Body of pancreas (tissue), 4 donors: Measurements from ENCODE around the gene AGAP1. TPM values are rescaled to one million over a fixed set of nuclear protein-coding genes. Genes with fewer than 3 reads are reported as not detected.

ENCODE experiments used
- ATAC-seq: fragments of 150-250 bp; one replicate; pipeline ENCODE4 v1.9.1; 2016
- DNase-seq, 4 donors: peaks; one replicate each; pipeline ENCODE4 v3.0.0-alpha.2; 2019
- H3K27ac ChIP-seq, 4 donors: fragments of 200-600 bp; sonication (generic); 1 replicate in 3 of 4; 2 replicates in 1 of 4; pipeline versions ENCODE4 v1.5.1 to v1.6.1; 2016 to 2019; ENCODE audit warnings: mild to moderate bottlenecking in 1 of 4, mixed read lengths in 1 of 4, moderate library complexity in 1 of 4
- H3K27me3 ChIP-seq, 2 donors: fragments of 200-600 bp; sonication (generic); one replicate each; pipeline ENCODE4 v1.6.0; 2016; ENCODE audit warnings: mild to moderate bottlenecking in 1 of 2
- H3K36me3 ChIP-seq, 2 donors: fragments of 200-600 bp; sonication (generic); replicated peaks in 1 of 2; 2 replicates each; pipeline ENCODE4 v1.5.1; 2016; ENCODE audit warnings: low read depth in 2 of 2; ENCODE audit not compliant: insufficient read depth in 1 of 2
- H3K4me1 ChIP-seq: fragments of 200-600 bp; sonication (generic); one replicate; pipeline ENCODE4 v1.6.0; 2016
- H3K4me3 ChIP-seq, 2 donors: fragments of 200-600 bp; sonication (generic); 1 replicate in 1 of 2; 2 replicates in 1 of 2; pipeline ENCODE4 v1.5.1; 2016 to 2019
- H3K9me3 ChIP-seq, 3 donors: fragments of 200-600 bp; sonication (generic); 1 replicate in 2 of 3; 2 replicates in 1 of 3; pipeline ENCODE4 v1.5.1; 2016
- POLR2A ChIP-seq, 3 donors: fragments of 450-650 bp; IDR thresholded peaks; one replicate each; pipeline ENCODE4 v1.6.1; 2016; ENCODE audit warnings: antibody characterized with exemption in 3 of 3, mild to moderate bottlenecking in 2 of 3
- WGBS, 2 donors: methylation state at CpG; one replicate each; pipeline ENCODE4 v1.1.5; 2017; 5-methylcytosine and 5-hydroxymethylcytosine counted together
- intact Hi-C: fragments of 100-400 bp; cut with DNase I; formaldehyde crosslinking; loops from one replicate; pipeline ENCODE4 v1.15.1; 2023
- total RNA-seq, 2 donors: library from RNA; depleted of rRNA; stranded (reverse); fragments of >200 nt; gene quantifications; one replicate each; pipeline ENCODE4 v1.1.0, GENCODE V29; 2016
- TF ChIP-seq, protein P1 (sequence below), 7 experiments: fragments of 450-650 bp in 4 of 7; fragments of 200-600 bp in 3 of 7; sonication (generic) in 3 of 7; IDR thresholded peaks; one replicate each; pipeline ENCODE4 v1.5.1; 2016 to 2019; ENCODE audit warnings: antibody characterized with exemption in 7 of 7

AGAP1 gene
- total RNA-seq, 2 donors from 2014 or later, result 21.3 to 32.6 TPM

DNA sequence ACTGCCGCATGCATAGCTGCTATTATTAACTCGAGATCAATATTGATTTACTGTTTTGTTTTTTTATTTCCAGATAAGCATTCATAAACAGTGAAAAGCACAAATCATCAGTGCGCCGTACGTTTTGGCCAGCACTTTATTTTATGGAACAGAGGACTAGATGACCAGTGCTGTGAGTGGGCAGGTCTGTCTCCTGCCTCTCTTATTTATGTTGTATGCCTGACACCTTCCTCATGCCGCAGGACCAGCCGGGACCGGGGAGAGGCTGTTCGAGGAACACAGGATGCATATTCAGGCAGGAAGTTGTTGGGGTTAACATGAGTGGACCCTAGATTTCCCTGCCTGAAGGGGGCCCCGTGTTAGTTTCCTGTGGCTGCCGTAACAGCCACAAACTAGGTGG is 72.6 kb downstream of the AGAP1 start:
- H3K36me3 ChIP-seq, result no peaks in the 10 kb centered on the region
- H3K9me3 ChIP-seq, result peaks cover 0 to 6% (median 0%) of the 10 kb centered on the region in 3 donors
- TF ChIP-seq, protein P1, sequence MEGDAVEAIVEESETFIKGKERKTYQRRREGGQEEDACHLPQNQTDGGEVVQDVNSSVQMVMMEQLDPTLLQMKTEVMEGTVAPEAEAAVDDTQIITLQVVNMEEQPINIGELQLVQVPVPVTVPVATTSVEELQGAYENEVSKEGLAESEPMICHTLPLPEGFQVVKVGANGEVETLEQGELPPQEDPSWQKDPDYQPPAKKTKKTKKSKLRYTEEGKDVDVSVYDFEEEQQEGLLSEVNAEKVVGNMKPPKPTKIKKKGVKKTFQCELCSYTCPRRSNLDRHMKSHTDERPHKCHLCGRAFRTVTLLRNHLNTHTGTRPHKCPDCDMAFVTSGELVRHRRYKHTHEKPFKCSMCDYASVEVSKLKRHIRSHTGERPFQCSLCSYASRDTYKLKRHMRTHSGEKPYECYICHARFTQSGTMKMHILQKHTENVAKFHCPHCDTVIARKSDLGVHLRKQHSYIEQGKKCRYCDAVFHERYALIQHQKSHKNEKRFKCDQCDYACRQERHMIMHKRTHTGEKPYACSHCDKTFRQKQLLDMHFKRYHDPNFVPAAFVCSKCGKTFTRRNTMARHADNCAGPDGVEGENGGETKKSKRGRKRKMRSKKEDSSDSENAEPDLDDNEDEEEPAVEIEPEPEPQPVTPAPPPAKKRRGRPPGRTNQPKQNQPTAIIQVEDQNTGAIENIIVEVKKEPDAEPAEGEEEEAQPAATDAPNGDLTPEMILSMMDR (IDR thresholded peaks at IDR 0.05), result no peak
- no peak for TF ChIP-seq POLR2A (IDR thresholded peaks at IDR 0.05)
- no peak overlapping the region for H3K27ac ChIP-seq
- H3K27me3 ChIP-seq, result no peaks in the 10 kb centered on the region
- H3K4me1 ChIP-seq, result peaks cover 11% of the 10 kb centered on the region
- intact Hi-C loops, result no loop called here
- no peak for DNase-seq
- H3K4me3 ChIP-seq, result no peak overlapping the region
- no peak for ATAC-seq
- 52 to 58% methylated on average over 11 of the region's 11 CpGs for WGBS, 2 donors

DNA sequence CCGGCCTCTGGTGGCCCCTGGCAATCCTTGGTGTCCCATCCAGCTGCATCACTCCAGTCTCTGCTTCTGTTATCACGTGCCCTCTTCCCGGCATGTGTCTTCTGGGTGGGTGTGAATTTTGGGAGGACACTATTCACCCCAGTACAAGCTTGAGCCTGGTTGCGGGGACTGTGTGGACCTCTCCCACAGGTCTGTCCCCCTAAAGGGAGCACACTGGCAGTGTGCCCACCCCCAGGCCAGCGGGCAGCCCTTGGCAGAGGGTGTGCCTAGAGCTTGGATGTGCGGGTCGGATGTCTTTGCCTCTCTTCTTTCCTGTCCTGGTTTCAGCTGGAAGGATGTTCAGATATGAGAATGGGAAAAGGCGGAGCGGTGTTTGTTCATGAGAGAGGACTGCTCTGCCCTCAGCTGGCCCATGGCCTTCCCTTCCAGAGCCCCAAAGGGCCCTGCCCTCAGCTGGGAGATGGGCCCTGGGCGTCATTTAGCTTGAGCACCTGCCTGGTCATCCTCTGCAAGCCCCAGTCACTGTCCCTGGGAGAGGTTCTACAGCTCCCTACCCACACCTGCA is 73.2 kb downstream of the AGAP1 start:
- DNase-seq, result no peak
- Histone ChIP-seq H3K27ac (no peak overlapping the region), H3K4me3 (no peak overlapping the region), H3K9me3 (peaks cover 0 to 6% (median 0%) of the 10 kb centered on the region in 3 donors), H3K4me1 (peaks cover 8% of the 10 kb centered on the region), H3K36me3 (no peaks in the 10 kb centered on the region), H3K27me3 (no peaks in the 10 kb centered on the region)
- 86 to 88% methylated on average over 9 of the region's 10 CpGs for WGBS, 2 donors
- TF ChIP-seq, protein P1 (IDR thresholded peaks at IDR 0.05), result no peak
- no peak for TF ChIP-seq POLR2A (IDR thresholded peaks at IDR 0.05)
- ATAC-seq, result no peak
- intact Hi-C loops, result no loop called here

DNA sequence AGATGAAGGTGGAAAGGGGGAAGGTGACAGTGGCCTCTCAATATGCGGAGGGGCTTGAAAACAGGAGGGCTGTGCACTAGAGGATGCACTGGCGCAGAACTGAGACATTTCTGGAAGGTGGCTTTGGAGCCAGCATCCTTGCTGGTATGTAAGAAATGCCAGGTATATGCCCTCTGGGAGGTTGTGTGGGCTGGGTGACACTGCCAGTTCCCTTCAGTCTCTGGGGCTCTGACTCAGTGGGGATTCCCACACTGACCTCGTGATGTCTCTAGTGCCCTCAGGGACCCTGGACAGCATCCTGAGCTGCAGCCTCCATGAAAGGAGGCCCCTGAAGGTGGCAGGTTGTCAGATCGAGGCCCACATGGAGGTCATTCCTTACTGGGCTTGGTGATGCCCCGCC is 74.0 kb downstream of the AGAP1 start:
- TF ChIP-seq POLR2A (IDR thresholded peaks at IDR 0.05), result no peak
- TF ChIP-seq, protein P1 (IDR thresholded peaks at IDR 0.05), result no peak
- Histone ChIP-seq H3K9me3 (peaks cover 0 to 6% (median 0%) of the 10 kb centered on the region in 3 donors), H3K36me3 (no peaks in the 10 kb centered on the region), H3K4me1 (peaks cover 5% of the 10 kb centered on the region), H3K4me3 (no peak overlapping the region), H3K27ac (no peak overlapping the region), H3K27me3 (no peaks in the 10 kb centered on the region)
- DNase-seq (no peak), ATAC-seq (no peak)
- WGBS, 2 donors, result 88 to 91% methylated on average over 5 of the region's 5 CpGs
- intact Hi-C loops, result no loop called here

DNA sequence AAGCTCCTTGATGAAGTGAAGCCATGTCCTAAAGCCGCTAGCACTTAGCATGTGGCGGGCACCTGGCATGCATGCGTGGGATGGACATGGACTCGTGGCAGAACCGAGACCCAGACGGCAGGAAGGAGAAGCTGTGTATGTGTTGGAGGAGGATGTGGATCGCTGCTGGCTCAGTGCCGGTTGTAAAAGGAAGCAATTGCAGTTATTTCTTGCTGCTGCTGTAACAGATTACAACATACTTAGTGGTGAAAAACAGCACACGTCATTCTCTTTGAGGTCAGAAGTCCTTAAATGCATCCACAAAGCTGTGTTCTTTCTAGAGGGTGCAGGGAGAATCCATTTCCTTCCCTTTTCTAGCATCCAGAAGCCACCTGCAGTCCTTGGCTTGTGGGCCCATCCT is 74.6 kb downstream of the AGAP1 start:
- H3K4me1 ChIP-seq, result peaks cover 9% of the 10 kb centered on the region
- DNase-seq (no peak), ATAC-seq (no peak)
- no peaks in the 10 kb centered on the region for H3K27me3 ChIP-seq
- peaks cover 0 to 6% (median 0%) of the 10 kb centered on the region in 3 donors for H3K9me3 ChIP-seq
- no peak overlapping the region for H3K27ac ChIP-seq
- WGBS, 2 donors, result 66 to 97% methylated on average over 9 of the region's 9 CpGs
- H3K36me3 ChIP-seq, result no peaks in the 10 kb centered on the region
- TF ChIP-seq POLR2A (IDR thresholded peaks at IDR 0.05), result no peak
- intact Hi-C loops, result no loop called here
- no peak overlapping the region for H3K4me3 ChIP-seq

DNA sequence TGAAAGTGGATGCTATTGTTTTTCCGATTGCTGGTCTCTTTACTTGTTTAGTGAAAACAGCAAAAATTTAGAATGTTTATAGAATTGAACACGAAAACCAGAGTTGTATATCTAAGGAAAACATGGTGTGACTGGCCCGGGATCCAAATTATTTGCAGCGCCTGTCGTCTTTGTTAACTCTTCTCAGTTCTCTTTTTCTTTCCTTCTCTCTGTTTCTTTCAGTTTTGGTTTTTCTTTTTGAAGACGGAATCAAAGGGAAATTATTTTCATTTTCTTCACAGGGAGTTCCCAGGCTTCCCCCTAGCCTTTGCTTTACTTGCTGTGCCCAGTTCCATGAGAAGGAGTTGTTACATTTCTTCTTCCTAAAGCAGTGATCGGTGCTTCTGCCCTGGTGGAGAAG is 76.0 kb downstream of the AGAP1 start:
- peaks cover 16% of the 10 kb centered on the region for H3K4me1 ChIP-seq
- no peak for DNase-seq
- ATAC-seq, result no peak
- 80 to 81% methylated on average over 7 of the region's 7 CpGs for WGBS, 2 donors
- H3K27me3 ChIP-seq, result no peaks in the 10 kb centered on the region
- H3K36me3 ChIP-seq, result no peaks in the 10 kb centered on the region
- TF ChIP-seq, protein P1 (IDR thresholded peaks at IDR 0.05), result no peak
- no peak for TF ChIP-seq POLR2A (IDR thresholded peaks at IDR 0.05)
- no peak overlapping the region for H3K4me3 ChIP-seq
- H3K27ac ChIP-seq, result peak overlapping the region in 1 of 4 donors; percentile 29
- peaks cover 0 to 6% (median 0%) of the 10 kb centered on the region in 3 donors for H3K9me3 ChIP-seq
- intact Hi-C loops, result no loop called here
